DMS79 treated with DMSO at 0.1 percent for 48 hours (cell line): Measurements from ENCODE around the gene CLEC6A.
"Not testable (repeated sequence)": the region's sequence is repeated elsewhere in the genome, so short reads cannot be mapped to it uniquely, and the experiment has no call there.

Experiments
- DNase-seq: peaks from one replicate; lab custom pipeline; 2025; lab: John Stamatoyannopoulos, UW

CLEC6A gene

GRCh38 chr12:8455727-8456360 lies at the start of gene CLEC6A:
Gene CLEC6A, plus strand, starts transcription at chr12:8455962. Its CDS starts 150 bp downstream, at chr12:8456112.
- no peak for DNase-seq

DNA sequence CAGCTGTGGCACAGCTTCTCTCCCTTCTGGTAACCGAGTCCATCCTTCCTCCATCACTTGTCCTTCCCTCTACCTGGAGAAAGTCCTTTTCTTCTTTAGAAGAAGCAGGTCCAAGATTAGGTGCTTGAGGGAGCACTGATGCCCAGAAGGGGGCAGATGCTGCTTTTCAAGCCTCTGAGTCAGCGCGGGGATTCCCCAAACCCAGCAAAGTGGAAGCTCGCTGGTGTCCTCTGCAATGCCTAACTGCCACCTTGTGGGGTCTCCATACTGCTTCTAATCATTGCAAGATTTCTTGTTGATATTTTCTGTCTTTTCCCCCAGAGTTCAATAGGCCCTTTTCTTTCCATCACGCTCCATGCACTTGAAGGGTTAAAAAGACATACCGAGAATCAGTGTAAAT lies 36.2 kb upstream of the CLEC6A start:
- not testable (repeated sequence) for DNase-seq

- no peak for DNase-seq
These were observed 35.3 kb upstream of the CLEC6A start for GRCh38 chr12:8420506-8420905.

GRCh38 chr12:8444536-8445278 lies 11.1 kb upstream of the CLEC6A start:
- DNase-seq, result not testable (repeated sequence)

- DNase-seq, result no peak
These were observed 10.0 kb upstream of the CLEC6A start for GRCh38 chr12:8445731-8446130.

DNA sequence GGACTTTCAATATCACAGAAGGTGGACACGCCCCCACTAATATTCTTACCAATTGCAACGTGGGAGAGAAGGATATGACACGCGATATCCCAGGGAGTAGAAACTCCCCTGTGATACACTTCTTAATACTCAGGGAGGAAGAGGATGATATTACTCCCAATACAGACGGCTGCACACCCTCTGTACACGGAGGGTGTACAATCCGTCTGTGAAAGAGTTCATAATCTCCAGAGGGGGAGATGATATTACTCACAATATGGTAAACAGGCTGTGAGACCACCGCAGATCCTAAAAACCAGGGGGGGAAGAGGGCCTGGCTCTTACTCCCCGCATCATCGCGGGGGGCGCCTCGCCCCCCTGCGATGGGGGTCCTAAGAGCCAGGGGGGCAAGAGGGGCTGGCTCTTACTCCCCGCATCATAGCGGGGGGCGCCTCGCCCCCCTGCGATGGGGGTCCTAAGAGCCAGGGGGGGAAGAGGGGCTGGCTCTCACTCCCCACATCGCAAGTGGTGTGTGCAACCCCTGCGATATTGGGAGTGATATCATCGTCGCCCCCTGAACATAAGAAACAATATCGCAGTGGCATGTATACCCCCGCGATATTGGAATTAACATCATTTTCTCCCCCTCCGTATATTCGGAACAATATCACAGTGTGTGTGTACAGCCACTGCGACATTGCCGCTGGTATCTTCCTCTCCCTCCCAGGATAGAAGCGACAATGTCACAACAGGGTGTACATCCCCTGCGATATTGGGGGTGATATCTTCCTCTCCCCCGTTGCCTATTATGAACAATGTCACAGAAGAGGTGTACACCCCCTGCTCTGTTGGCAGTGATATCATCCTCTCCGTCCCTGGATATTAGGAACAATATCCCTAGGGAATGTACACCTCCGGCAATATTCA lies 8.9 kb upstream of the CLEC6A start:
- DNase-seq, result no peak

DNA sequence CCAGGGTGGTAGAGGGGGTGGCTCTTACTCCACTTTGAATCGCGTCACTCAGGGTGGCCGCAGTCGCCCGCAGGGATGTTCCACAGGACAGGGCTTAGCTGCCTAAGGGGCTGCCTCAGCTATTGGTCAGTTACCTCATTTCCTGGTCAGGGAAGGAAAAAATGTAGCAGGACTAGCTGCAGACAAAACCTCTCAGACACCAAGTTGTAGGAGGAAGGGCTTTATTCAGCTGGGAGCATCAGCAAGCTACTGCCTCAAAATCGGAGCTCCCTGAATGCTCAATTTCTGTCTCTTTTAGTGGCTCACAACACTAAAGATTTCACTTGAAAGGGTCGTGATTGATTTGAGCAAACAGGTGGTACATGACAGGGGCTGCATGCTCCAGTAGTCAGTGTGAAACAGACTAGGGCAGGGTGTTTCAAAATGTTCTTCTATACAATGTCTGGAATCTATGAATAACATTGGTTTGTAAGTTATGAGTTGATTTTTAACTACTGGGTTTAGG lies 6.4 kb upstream of the CLEC6A start:
- DNase-seq, result no peak

- no peak for DNase-seq
These were observed 3.7 kb upstream of the CLEC6A start for GRCh38 chr12:8452036-8452435.

- no peak for DNase-seq
These were observed 2.7 kb upstream of the CLEC6A start for GRCh38 chr12:8453021-8453513.

DNA sequence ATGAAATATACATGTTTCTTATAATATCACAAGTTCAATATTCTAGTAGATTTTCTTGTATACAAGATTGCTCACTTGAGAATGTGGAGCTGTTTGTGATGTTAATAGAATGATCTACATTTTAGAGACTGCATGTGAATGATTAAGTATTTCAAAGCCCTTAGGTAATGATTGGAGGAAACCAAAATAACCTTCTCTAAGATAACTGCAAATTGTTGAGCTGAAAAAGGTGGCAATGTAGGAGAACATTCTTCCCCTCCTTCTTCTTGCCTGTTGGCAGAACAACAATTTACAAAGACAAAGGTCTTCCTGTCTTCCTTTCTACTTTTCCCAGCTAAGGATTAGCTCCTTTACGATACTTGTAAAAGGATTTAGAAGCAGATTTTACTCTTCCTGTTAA lies 2.0 kb upstream of the CLEC6A start:
- no peak for DNase-seq

DNA sequence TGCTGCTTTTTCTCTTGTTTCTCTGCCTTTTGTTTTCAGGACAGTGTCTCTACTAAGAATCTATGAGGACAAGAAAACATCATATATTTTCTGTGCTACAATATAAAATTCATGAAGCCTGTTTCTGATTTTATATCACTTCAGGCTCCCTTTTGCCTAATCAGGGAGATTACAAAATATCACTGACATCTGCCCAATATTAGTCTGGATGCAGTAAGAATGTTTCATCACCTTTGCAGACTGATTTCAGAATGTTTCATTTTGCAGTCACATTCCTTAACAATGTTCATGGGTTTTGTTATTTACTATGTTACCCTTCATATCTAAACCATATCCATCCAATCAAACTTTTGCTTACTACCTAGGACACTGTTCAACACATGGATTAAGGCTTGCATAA lies 491 bp upstream of the CLEC6A start:
- DNase-seq, result no peak

DNA sequence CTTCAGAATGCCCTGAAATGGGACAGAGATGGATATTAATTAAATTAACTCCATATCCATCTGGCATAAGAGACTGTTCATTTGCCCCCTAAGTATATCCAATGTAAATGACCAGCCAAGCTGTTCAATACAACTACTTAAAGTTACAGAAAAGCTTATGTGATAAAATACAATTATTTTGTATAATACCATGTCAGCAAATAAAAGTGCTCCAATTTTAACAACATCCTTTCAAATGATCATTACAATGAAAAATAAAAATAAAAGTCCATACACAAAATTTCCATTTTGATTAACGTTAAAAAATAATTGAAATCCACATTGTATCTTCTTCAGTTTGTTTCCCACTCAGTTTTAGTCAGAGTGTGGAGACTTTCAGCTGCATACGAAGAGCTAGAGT lies 5.7 kb downstream of the CLEC6A start:
- no peak for DNase-seq

- no peak for DNase-seq
These were observed 9.7 kb downstream of the CLEC6A start for GRCh38 chr12:8465301-8465996.

- DNase-seq, result no peak
These were observed 10.5 kb downstream of the CLEC6A start for GRCh38 chr12:8466241-8466640.

DNA sequence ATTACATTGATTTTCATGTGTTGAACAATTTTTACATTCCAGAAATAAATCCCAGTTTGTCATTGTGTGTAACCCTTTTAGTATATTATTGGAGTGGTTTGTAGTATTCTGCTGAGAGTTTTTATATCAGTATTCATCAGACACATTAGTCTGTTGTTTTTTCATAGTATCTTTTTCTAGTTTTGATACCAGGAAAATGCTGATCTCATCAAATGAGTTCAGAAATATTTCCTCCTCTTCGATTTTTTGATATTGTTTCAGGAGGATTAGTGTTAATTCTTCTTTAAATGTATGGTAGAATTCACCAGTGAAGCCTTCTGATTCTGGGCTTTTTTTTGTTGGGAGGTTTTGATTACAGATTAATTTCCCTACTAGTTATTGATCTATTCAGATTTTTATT lies 15.3 kb downstream of the CLEC6A start:
- DNase-seq, result no peak

DNA sequence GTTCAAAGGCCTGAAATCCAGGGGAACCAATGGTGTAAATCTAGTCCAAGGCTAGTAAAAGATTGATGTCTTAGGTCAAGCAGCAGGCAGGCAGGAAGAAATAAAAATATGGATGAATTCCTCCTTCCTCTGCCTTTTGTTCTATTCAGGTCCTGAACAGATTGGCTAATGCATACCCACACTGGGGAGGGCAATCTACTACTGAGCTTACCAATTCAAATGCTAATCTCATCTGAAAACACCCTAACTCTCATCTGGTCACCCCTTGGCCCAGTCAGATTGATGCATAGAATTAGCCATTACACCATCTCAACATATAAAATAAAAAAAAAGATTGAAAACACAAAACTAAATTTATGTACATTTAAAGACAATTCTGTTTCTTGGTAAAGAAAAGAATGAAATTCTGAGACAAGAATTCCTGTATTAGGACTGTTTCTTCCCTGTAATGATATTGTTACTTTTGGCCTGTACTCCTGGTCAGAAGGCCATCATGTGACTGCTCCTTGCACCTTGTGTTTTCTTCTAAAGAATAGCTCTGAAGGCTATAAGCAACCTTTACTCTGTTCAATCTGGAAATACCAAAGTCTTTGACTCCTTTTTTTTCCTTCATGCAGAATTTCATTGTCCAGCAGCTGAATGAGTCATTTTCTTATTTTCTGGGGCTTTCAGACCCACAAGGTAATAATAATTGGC lies 19.9 kb downstream of the CLEC6A start:
- no peak for DNase-seq

- no peak for DNase-seq
These were observed 26.9 kb downstream of the CLEC6A start for GRCh38 chr12:8482571-8483061.

GRCh38 chr12:8483079-8483478 lies 27.3 kb downstream of the CLEC6A start:
- DNase-seq, result no peak

- DNase-seq, result no peak
These were observed 36.1 kb downstream of the CLEC6A start for GRCh38 chr12:8491646-8492530.

- no peak for DNase-seq
These were observed 37.3 kb downstream of the CLEC6A start for GRCh38 chr12:8493084-8493483.
